RPMI7951 (cell line): ENCODE measurements around the gene CCDC51. TPM values are rescaled to one million over a fixed set of nuclear protein-coding genes. Genes with fewer than 3 reads are reported as not detected.

Experiments used
- DNase-seq: peaks from one replicate; pipeline ENCODE4 v3.0.0-alpha.2; 2012; ENCODE audit warnings: low read depth
- total RNA-seq: library from RNA; depleted of rRNA; stranded (reverse); fragments of >200 nt; shearing (Covaris generic); gene quantifications from 2 replicates; pipeline ENCODE4 v1.2.3, GENCODE V29; 2014

The CCDC51 gene
- total RNA-seq, 1 experiment from 2014 or later, result 21.6 TPM

DNA sequence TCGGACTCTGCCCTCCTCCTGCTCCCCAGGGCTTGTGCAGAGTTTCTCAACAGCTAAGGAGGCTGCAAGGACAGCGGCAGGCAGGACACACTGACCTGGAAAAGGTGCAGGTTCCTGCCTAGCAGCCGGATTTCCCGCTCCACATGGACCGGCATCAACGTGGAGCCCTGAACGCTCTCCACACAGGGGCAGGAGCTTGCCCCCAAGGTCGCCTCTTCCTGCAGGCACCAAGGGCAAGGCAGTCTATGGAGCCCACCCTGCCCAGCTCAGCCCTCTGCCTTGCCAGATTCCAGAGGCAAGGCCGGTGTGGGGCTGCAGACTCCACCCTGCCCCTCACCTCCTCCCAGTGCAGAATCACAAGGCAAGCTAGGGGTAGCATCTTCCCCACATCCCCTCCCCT is 20.8 kb downstream of the CCDC51 start:
- DNase-seq, result no peak

DNA sequence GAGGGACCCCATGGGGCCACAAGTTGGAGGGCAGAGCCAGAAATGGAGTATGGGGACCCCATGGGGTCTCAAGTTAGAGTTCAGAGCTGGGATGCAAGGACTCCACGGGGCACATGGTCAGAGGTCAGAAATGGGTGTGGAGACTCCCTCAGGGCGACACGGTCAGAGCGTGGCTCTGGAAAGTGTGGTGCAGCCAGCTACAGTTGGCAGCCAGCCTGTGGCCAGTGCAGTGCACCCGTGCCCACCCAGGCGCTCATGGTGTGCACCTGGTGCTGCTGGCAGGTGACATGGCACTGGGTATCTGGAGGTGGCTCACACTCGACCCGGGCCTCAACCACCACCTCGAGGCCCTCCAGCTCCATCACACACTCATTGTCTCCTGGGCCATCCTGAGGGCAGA is 21.3 kb downstream of the CCDC51 start:
- DNase-seq, result no peak

DNA sequence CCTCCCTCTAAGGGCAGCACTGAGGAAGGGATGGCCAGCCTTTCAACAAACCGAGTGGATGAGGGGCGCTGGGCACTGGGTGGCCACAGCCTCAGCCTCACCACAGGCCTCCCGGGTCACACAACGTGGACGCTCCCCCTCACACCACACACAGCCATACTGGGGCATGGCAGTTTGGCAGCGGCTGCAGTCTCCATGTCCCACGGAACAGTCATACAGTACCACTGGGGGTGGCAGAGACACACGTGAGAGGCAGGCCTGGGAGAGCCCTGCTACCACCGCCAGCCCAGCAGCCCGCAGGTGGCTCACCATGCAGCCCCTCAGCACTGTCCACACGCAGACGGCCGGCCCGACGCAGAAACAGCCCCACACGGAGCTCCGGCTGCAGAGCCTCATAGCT is 21.8 kb downstream of the CCDC51 start:
- DNase-seq, result no peak

DNA sequence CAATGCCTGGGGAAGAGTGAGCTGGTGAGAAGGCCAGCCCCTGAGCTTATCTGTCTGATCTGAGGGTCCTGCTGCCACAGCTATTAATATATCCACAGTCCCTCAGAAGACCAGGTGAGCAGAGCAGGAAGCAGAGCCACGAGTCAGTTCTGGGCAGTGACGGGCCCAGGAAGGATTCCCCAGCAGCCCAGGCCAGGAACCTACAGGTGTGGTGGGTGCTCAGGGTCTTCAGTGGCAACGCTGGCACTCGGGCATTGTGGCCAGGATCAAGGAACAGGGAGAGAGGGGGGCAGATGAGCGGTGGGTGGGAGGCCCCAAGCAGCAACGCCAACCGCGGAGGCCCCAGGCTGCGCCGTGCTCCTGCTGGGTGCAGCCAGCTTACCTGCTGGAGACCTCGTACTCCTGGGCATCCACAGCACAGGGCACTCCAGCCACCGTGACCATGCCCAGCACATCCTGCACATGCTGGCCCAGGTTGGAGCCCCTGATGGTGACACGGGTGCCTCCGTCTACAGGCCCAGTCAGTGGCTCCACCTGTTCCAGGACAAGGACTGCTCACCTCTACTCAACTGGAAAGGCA is 22.3 kb downstream of the CCDC51 start:
- no peak for DNase-seq

DNA sequence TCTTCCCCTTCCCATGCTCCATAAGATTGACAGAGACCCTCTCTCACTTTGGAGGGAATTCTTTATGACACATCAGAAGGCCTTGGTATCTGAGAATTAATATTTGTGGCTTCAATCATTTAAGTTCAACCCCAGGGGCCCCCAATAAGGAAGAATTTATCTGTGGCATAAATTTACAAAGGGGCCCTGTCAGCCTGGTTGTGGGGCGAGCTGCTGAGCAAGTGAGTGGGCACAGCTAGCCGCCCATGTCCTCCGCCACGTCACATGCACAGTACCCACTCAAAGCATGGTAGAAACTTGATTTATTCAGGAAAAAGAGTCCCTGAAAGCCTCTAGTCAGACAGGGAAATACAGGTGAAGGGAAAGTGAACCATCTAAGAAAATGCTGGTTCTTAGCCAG is 23.4 kb downstream of the CCDC51 start:
- no peak for DNase-seq

DNA sequence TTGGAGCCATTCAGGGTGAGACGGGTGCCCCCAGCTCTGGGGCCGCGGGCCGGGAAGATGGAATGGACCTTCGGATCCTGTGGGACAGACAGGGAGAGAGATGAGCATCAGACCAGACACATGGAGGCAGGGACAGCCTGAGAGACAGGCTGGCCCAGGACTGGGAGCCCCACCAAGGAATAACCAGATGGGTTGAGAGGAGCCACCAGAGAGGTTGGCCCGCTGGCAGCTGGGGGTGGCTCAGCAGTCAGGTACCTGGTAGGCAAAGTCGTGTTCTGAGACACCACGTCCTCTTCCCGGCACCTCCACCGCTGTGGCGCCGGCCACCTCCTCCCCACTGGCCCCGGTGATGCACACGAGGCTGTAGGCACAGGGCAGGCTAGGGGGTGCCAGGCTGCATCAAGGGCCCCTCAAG is 23.8 kb downstream of the CCDC51 start:
- DNase-seq, result no peak

- DNase-seq, result no peak
Measured at GRCh38 chr3:48415251-48415953, 24.5 kb downstream of the CCDC51 start.

DNA sequence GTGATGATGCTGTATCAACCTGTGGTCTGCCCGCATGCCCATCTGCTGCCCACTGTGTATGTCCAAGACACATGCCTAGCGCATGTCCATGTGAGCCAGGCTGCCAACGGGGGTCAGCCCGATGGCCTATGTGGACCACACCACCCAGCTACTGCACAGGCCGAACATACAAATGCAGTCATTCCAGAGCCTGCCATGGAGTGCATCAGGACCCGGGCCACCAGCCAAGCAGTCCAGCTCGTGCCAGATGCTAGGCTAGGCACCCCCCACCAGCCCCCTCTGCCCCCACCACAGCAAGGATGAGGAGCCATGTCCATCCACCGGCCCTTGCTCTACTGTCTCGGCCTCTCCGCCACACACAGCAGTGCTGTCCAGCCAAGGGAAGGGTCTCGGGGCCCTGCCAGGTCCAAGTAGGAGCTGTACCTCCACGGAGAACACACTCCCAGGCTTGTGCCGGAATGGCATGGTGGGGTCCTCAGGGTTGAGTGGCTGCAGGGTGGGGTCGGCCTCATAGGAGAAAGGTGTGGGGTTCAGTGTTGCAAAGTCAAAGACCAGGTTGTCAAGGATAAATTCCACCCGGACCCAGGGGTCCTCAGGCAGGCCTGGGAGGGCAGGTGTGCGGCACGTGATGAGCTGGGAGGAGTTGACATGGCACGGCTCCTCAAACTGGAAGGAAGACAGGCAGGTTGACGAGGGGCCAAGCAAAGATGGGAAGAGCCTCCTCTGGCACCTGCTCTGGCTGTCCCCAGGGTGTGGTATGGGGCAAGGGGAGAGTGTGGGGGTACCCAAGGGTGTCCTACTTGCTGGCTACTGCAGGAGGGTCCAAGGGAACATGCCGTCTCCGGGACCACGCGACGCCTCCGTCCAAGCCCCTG is 25.3 kb downstream of the CCDC51 start:
- no peak for DNase-seq

GRCh38 chr3:48413611-48414010 is 26.3 kb downstream of the CCDC51 start:
- no peak for DNase-seq

GRCh38 chr3:48413086-48413485 is 26.8 kb downstream of the CCDC51 start:
- no peak for DNase-seq

DNA sequence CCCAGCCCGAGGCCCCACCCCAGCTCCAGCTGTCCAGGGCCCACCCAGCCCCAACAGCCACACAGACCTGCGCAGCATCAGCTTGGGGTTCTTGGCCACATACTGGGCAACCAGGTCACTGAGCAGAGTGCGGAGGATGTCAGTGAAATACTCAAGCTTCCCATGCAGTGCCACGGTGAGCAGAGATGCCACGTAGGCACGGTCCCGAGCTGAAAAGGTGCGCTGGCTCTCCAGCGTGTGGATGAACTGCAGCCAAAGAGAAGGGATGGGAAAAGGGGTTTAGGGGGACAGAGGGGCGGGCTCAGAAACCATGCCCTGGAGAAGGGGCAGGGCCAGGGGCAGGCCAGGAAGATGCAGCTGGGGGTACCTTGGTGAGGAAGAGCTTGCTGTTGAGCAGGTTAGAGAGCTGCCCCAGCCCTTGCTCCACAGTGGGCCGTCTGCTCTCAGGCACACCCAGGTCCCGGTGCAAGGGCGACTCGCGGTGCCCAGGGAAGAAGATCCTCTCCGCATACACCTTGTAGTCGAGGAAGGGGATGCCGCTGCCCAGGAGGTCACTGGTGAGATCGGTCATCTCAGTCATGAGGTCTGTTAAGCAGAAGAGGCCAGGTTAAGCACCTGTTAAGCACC is 27.4 kb downstream of the CCDC51 start:
- no peak for DNase-seq

GRCh38 chr3:48411606-48412374 is 28.1 kb downstream of the CCDC51 start:
- no peak for DNase-seq

- DNase-seq, result no peak
Measured at GRCh38 chr3:48411041-48411588, 28.8 kb downstream of the CCDC51 start.

GRCh38 chr3:48410205-48411040 is 29.5 kb downstream of the CCDC51 start:
- DNase-seq, result no peak

DNA sequence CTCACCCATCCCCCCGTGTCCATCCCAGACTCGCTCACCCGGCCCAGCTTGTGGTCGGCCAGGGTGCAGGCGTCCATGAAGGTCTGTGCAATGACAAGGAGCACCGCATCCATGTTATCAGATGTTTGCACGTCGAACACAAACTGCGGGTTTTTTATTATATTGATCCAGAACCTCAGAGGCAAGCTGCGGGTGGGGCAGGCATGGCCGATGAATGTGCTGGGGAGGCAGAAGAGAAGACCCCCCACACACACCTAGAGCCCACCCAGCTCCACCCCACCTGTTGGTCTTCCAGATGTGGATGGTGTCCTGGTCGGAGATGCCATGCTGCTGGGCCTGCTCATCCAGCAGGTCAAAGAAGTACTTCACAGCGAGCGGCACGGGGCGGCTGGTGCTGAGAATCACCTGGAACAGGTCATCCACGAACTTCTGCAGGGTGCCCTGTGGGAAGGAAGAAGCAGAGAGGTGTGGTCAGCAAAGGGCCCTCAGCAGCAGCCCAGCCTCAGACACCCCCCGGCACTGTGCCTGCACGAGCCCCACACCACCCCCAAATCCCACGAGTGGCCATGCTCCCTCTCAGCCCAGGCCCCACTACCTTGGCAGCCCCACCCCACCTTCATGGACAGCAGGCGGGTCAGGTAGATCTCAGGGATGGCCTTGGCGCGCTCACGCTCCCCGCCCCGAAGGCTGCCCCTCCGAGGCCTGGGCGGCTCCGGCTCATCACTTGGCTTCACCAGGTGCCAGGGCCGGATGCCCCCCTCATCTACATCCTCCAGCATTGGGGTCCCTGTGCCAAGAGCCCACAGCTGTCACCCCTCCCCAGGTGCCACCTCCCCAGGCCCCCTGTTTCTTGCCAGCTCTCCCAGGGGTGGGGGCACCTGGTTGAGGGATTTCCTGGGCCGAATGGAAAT is 30.4 kb downstream of the CCDC51 start:
- DNase-seq, result no peak

- DNase-seq, result no peak
Measured at GRCh38 chr3:48408823-48409281, 31.1 kb downstream of the CCDC51 start.

- DNase-seq, result no peak
Measured at GRCh38 chr3:48407542-48408099, 32.3 kb downstream of the CCDC51 start.
